IMR-90 (cell line): ENCODE data around the gene ZDHHC19. TPM values are rescaled to one million over a fixed set of nuclear protein-coding genes. Genes with fewer than 3 reads are reported as not detected.

Source experiments
- ATAC-seq: fragments of 200-7000 bp; cut with Tn5 transposase; 2 replicates; pipeline ENCODE4 v1.9.1; 2020; ENCODE audit warnings: low read depth, mild to moderate bottlenecking, moderate library complexity
- BruUV-seq: library from RNA; stranded (reverse); fragments of 400-500 nt; replicated peaks from 2 replicates; lab custom pipeline; 2021; lab: Mats Ljungman, UMichigan
- CTCF ChIA-PET: fragments of 300-600 bp; formaldehyde crosslinking; extraction: SDS; loops from one replicate; lab custom pipeline; 2021; ENCODE audit warnings: antibody characterized with exemption; lab: Yijun Ruan, JAX
- POLR2A ChIA-PET: fragments of 300-600 bp; sonication (Branson Sonifier 250); formaldehyde crosslinking; loops from one replicate; lab custom pipeline; 2022; ENCODE audit warnings: antibody characterized with exemption; ENCODE audit not compliant: unreplicated experiment; lab: Charles Lee
- DNase-seq: peaks from one replicate; pipeline ENCODE4 v3.0.0; 2013
- H2AFZ ChIP-seq: replicated peaks from 2 replicates; pipeline ENCODE3; 2013; ENCODE audit warnings: low read length, mild to moderate bottlenecking; ENCODE audit not compliant: poor library complexity
- H2AK5ac ChIP-seq: 2 replicates; pipeline ENCODE4 v1.6.1; 2013; ENCODE audit warnings: low read depth, low read length, inconsistent platforms
- H2AK9ac ChIP-seq: replicated peaks from 2 replicates; pipeline ENCODE3; 2013; ENCODE audit warnings: mild to moderate bottlenecking, low read depth, low read length, moderate library complexity; ENCODE audit not compliant: poor library complexity
- H2BK120ac ChIP-seq: 2 replicates; pipeline ENCODE4 v1.6.1; 2013; ENCODE audit warnings: low read depth, low read length, inconsistent platforms
- H2BK15ac ChIP-seq: 3 replicates; pipeline ENCODE4 v1.6.1; 2013; ENCODE audit warnings: low read depth, low read length, inconsistent platforms
- H2BK20ac ChIP-seq: 2 replicates; pipeline ENCODE4 v1.6.1; 2013; ENCODE audit warnings: low read depth, mild to moderate bottlenecking, inconsistent platforms, low read length, moderate library complexity
- H2BK5ac ChIP-seq: 2 replicates; pipeline ENCODE4 v1.6.1; 2013; ENCODE audit warnings: mild to moderate bottlenecking, low read depth, low read length, inconsistent platforms; ENCODE audit not compliant: poor library complexity, severe bottlenecking
- H3K14ac ChIP-seq: replicated peaks from 2 replicates; pipeline ENCODE4 v1.6.1; 2013; ENCODE audit warnings: low read depth, low read length, inconsistent platforms
- H3K18ac ChIP-seq: 2 replicates; pipeline ENCODE4 v1.6.1; 2013; ENCODE audit warnings: low read depth, low read length, control low read depth
- H3K23ac ChIP-seq: 2 replicates; pipeline ENCODE4 v1.6.1; 2013; ENCODE audit warnings: low read depth, low read length, inconsistent platforms
- H3K27ac ChIP-seq: 2 replicates; pipeline ENCODE4 v1.5.1; 2013; ENCODE audit warnings: mild to moderate bottlenecking, control low read depth, low read length; ENCODE audit not compliant: insufficient read depth
- H3K27me3 ChIP-seq: 2 replicates; pipeline ENCODE4 v1.6.1; 2013; ENCODE audit warnings: low read length; ENCODE audit not compliant: control insufficient read depth, insufficient read depth
- H3K36me3 ChIP-seq: 2 replicates; pipeline ENCODE4 v1.6.1; 2013; ENCODE audit warnings: low read length, mixed read lengths; ENCODE audit not compliant: control insufficient read depth, insufficient read depth
- H3K4ac ChIP-seq: 2 replicates; pipeline ENCODE4 v1.6.1; 2013; ENCODE audit warnings: low read depth, low read length, inconsistent platforms
- H3K4me1 ChIP-seq: 2 replicates; pipeline ENCODE4 v1.6.1; 2013; ENCODE audit warnings: low read length, mixed read lengths; ENCODE audit not compliant: control insufficient read depth, insufficient read depth
- H3K4me2 ChIP-seq: 2 replicates; pipeline ENCODE4 v1.6.1; 2013; ENCODE audit warnings: low read depth, mild to moderate bottlenecking, control low read depth, low read length, moderate library complexity
- H3K4me3 ChIP-seq: 2 replicates; pipeline ENCODE4 v1.5.1; 2013; ENCODE audit warnings: low read depth, mild to moderate bottlenecking, control low read depth, low read length, moderate library complexity; ENCODE audit not compliant: insufficient read depth
- H3K56ac ChIP-seq: 2 replicates; pipeline ENCODE4 v1.6.1; 2013; ENCODE audit warnings: low read length, inconsistent platforms; ENCODE audit not compliant: insufficient read depth; ENCODE audit errors: extremely low read depth
- H3K79me1 ChIP-seq, 2 experiments: 2 replicates each; pipeline ENCODE4 v1.6.1; 2013; ENCODE audit warnings: low read length in 2 of 2, inconsistent platforms in 1 of 2, low read depth in 1 of 2
- H3K9ac ChIP-seq: 2 replicates; pipeline ENCODE4 v1.6.1; 2013; ENCODE audit warnings: low read depth, low read length, control low read depth
- H3K9me1 ChIP-seq: 2 replicates; pipeline ENCODE4 v1.6.1; 2013; ENCODE audit warnings: low read length, inconsistent platforms; ENCODE audit not compliant: insufficient read depth
- H3K9me3 ChIP-seq: 2 replicates; pipeline ENCODE4 v1.6.1; 2013; ENCODE audit warnings: low read length; ENCODE audit not compliant: control insufficient read depth, insufficient read depth
- H4K20me1 ChIP-seq: 2 replicates; pipeline ENCODE4 v1.6.1; 2013; ENCODE audit warnings: low read length, inconsistent platforms; ENCODE audit not compliant: insufficient read depth
- H4K5ac ChIP-seq: 2 replicates; pipeline ENCODE4 v1.6.1; 2013; ENCODE audit warnings: mild to moderate bottlenecking, low read depth, low read length, control low read depth
- H4K8ac ChIP-seq, 2 experiments: 2 replicates each; pipeline ENCODE4 v1.6.1; 2013; ENCODE audit warnings: low read depth in 2 of 2, low read length in 2 of 2, control low read depth in 1 of 2, inconsistent platforms in 1 of 2
- H4K91ac ChIP-seq: 2 replicates; pipeline ENCODE4 v1.6.1; 2013; ENCODE audit warnings: low read depth, low read length, inconsistent platforms; ENCODE audit not compliant: insufficient read depth
- CEBPB ChIP-seq: IDR thresholded peaks from 2 replicates; pipeline ENCODE4 v1.6.1; 2012; ENCODE audit warnings: low read depth, low read length, improper control_type of control experiment
- CHD1 ChIP-seq: IDR thresholded peaks from 2 replicates; pipeline ENCODE4 v1.6.1; 2012; ENCODE audit warnings: low read depth, low read length, improper control_type of control experiment
- MAFK ChIP-seq: IDR thresholded peaks from 2 replicates; pipeline ENCODE4 v1.6.1; 2012; ENCODE audit warnings: low read depth, low read length, improper control_type of control experiment
- NFE2L2 ChIP-seq: fragments of 150-350 bp; IDR thresholded peaks from 2 replicates; pipeline ENCODE4 v1.6.1; 2016; ENCODE audit warnings: low read depth, mild to moderate bottlenecking, low read length
- RFX5 ChIP-seq: IDR thresholded peaks from 2 replicates; pipeline ENCODE4 v1.8.0; 2012; ENCODE audit warnings: low read depth, mild to moderate bottlenecking, low read length, moderate library complexity
- SMC3 ChIP-seq: fragments of 150-350 bp; IDR thresholded peaks from 2 replicates; pipeline ENCODE4 v1.6.1; 2016; ENCODE audit warnings: low read depth, mild to moderate bottlenecking, antibody characterized with exemption, low read length, moderate library complexity
- WGBS, 2 experiments: methylation state at CpG; one replicate each; pipeline versions ENCODE4 v1.1.5 to v1.1.7; 2013; ENCODE audit warnings: missing lambda C conversion rate in 2 of 2; ENCODE audit not compliant: insufficient read length in 1 of 2; ENCODE audit errors: extremely low coverage in 2 of 2; 5-methylcytosine and 5-hydroxymethylcytosine counted together
- dilution Hi-C: fragments of 300-500 bp; cut with HindIII; formaldehyde crosslinking; loops from one replicate; pipeline ENCODE4 v1.14.3; 2018; ENCODE audit warnings: low sequenced_read_pairs; ENCODE audit not compliant: unreplicated experiment
- in situ Hi-C: fragments of 300-500 bp; cut with MboI; formaldehyde crosslinking; loops from 3 replicates; pipeline ENCODE4 v1.14.3; 2019; ENCODE audit warnings: low sequenced_read_pairs, inconsistent platforms, mixed read lengths
- intact Hi-C: fragments of 100-400 bp; cut with micrococcal nuclease; formaldehyde crosslinking; loops from 2 replicates; pipeline ENCODE4 v1.10.0; 2022
- polyA plus RNA-seq, 3 experiments: library from polyadenylated mRNA; depleted of rRNA; stranded (reverse); fragments of >200 nt; gene quantifications; 2 replicates each; pipeline ENCODE4 v1.2.3, GENCODE V29; 2012; ENCODE audit warnings: low replicate concordance in 1 of 3
- total RNA-seq: library from RNA; depleted of rRNA; stranded (reverse); fragments of >200 nt; gene quantifications from 2 replicates; pipeline ENCODE4 v1.2.3, GENCODE V29; 2012
- TF ChIP-seq, protein P1 (sequence below): fragments of 150-350 bp; IDR thresholded peaks from 2 replicates; pipeline ENCODE4 v1.6.1; 2016; ENCODE audit warnings: low read depth, mild to moderate bottlenecking, low read length, moderate library complexity, borderline replicate concordance
- TF ChIP-seq, protein P2 (sequence below): conservative IDR thresholded peaks from 2 replicates; pipeline ENCODE4 v1.5.1; 2012; ENCODE audit warnings: mild to moderate bottlenecking, low read depth, low read length, improper control_type of control experiment

ZDHHC19 gene
- total and polyA plus RNA-seq, 2 of the 4 experiments (the other 2 are of a cell fraction): 0.09 TPM; not detected in 1

DNA sequence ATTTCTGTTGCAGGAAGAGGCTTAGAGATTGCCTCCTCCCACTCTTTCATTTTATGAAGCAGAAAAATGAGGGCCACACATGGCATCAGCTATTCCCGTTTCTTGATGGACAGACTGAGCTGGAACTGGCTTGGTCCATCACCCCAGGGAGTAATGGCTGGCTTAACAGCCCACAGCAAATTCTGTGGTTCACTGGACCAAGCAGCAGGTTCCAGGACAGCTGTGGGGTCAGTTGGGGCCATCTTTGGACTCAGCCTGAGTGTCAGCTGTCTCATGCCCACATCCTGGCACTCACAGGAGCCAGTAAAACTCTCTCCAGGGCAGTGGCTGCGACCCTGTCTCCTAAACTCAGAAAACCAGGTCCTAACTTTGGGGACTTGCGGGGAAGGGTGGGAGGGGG is 36.5 kb downstream of the ZDHHC19 start:
- intact Hi-C loops (loop anchor here (5.0 kb wide), 1 partner anchor 92 kb away; the partner anchor contains the start of gene TFRC), dilution Hi-C loops (loop anchor here (25.0 kb wide), 1 partner anchor 112 kb away; no protein-coding TSS in a partner anchor), in situ Hi-C loops (no loop called here)
- H3K9me3 ChIP-seq: no peaks in the 10 kb centered on the region
- no peak for TF ChIP-seq NFE2L2
- TF ChIP-seq MAFK: no peak
- TF ChIP-seq CEBPB: no peak
- no peak for TF ChIP-seq SMC3
- TF ChIP-seq RFX5: no peak
- TF ChIP-seq, protein P1, sequence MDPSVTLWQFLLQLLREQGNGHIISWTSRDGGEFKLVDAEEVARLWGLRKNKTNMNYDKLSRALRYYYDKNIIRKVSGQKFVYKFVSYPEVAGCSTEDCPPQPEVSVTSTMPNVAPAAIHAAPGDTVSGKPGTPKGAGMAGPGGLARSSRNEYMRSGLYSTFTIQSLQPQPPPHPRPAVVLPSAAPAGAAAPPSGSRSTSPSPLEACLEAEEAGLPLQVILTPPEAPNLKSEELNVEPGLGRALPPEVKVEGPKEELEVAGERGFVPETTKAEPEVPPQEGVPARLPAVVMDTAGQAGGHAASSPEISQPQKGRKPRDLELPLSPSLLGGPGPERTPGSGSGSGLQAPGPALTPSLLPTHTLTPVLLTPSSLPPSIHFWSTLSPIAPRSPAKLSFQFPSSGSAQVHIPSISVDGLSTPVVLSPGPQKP: no peak
- no peak for TF ChIP-seq CHD1
- TF ChIP-seq, protein P2, sequence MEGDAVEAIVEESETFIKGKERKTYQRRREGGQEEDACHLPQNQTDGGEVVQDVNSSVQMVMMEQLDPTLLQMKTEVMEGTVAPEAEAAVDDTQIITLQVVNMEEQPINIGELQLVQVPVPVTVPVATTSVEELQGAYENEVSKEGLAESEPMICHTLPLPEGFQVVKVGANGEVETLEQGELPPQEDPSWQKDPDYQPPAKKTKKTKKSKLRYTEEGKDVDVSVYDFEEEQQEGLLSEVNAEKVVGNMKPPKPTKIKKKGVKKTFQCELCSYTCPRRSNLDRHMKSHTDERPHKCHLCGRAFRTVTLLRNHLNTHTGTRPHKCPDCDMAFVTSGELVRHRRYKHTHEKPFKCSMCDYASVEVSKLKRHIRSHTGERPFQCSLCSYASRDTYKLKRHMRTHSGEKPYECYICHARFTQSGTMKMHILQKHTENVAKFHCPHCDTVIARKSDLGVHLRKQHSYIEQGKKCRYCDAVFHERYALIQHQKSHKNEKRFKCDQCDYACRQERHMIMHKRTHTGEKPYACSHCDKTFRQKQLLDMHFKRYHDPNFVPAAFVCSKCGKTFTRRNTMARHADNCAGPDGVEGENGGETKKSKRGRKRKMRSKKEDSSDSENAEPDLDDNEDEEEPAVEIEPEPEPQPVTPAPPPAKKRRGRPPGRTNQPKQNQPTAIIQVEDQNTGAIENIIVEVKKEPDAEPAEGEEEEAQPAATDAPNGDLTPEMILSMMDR: no peak
- no peaks in the 10 kb centered on the region for H3K36me3 ChIP-seq
- H2AFZ ChIP-seq: no peak overlapping the region
- no peak overlapping the region for H3K27ac ChIP-seq
- H3K9me1 ChIP-seq: no peaks in the 10 kb centered on the region
- H4K20me1 ChIP-seq: no peaks in the 10 kb centered on the region
- no peak overlapping the region for H2BK120ac ChIP-seq
- no peak overlapping the region for H2AK5ac ChIP-seq
- H3K4me2 ChIP-seq: no peak overlapping the region
- no peaks in the 10 kb centered on the region for H3K4me1 ChIP-seq
- no peak overlapping the region for H3K4me3 ChIP-seq
- H2BK15ac ChIP-seq: no peak overlapping the region
- no peak overlapping the region for H3K4ac ChIP-seq
- H3K79me1 ChIP-seq: no peaks in the 10 kb centered on the region
- ChIA-PET POLR2A (no interaction called here), CTCF (no interaction called here)
- H3K56ac ChIP-seq: no peak overlapping the region
- no TSS peak for BruUV-seq
- peaks cover 3% of the 10 kb centered on the region; the same call in 1 of the 2 replicates for H3K27me3 ChIP-seq
- H4K91ac ChIP-seq: no peak overlapping the region
- WGBS, 2 experiments: no CpG with 5 or more reads among the region's 3 CpGs
- no peak overlapping the region for H3K23ac ChIP-seq
- ATAC-seq (no peak), DNase-seq (no peak)
- H4K5ac ChIP-seq: no peak overlapping the region
- H4K8ac ChIP-seq: no peak overlapping the region
- no peak overlapping the region for H3K18ac ChIP-seq
- no peak overlapping the region for H3K14ac ChIP-seq
- no peak overlapping the region for H2AK9ac ChIP-seq
- no peak overlapping the region for H2BK5ac ChIP-seq
- H2BK20ac ChIP-seq: no peak overlapping the region
- no peak overlapping the region for H3K9ac ChIP-seq
